ENCODE data around the gene TPSD1.

Gene TPSD1

GRCh38 chr16:1256874-1257322 is 1.0 kb downstream of the TPSD1 start:
- H3K9me3 ChIP-seq = no peaks in the 10 kb centered on the region
- no peak for TF ChIP-seq CTCF (IDR thresholded peaks at IDR 0.05)
- H3K4me3 ChIP-seq = no peak overlapping the region
- no peak for DNase-seq
- peaks cover 0 to 66% of the 10 kb centered on the region in 2 donors for H3K27me3 ChIP-seq
- H3K27ac ChIP-seq = no peak overlapping the region
- no peaks in the 10 kb centered on the region for H3K36me3 ChIP-seq
- intact Hi-C loops (cut with DNase I; ENCODE audit: low total_unique reads) = no loop called here
- peaks cover 0 to 16% (median 0%) of the 10 kb centered on the region in 4 donors for H3K4me1 ChIP-seq

GRCh38 chr16:1257561-1258224 is 1.8 kb downstream of the TPSD1 start:
- H3K27me3 ChIP-seq = peaks cover 0 to 74% of the 10 kb centered on the region in 2 donors
- H3K36me3 ChIP-seq = no peaks in the 10 kb centered on the region
- no peak overlapping the region for H3K27ac ChIP-seq
- peaks cover 0 to 16% (median 0%) of the 10 kb centered on the region in 4 donors for H3K4me1 ChIP-seq
- DNase-seq = no peak
- H3K9me3 ChIP-seq = no peaks in the 10 kb centered on the region
- TF ChIP-seq CTCF (IDR thresholded peaks at IDR 0.05) = no peak
- intact Hi-C loops (cut with DNase I; ENCODE audit: low total_unique reads) = no loop called here
- H3K4me3 ChIP-seq = no peak overlapping the region

GRCh38 chr16:1258225-1258600 is 2.3 kb downstream of the TPSD1 start:
- Histone ChIP-seq H3K36me3 (no peaks in the 10 kb centered on the region), H3K27me3 (peaks cover 0 to 79% of the 10 kb centered on the region in 2 donors), H3K9me3 (no peaks in the 10 kb centered on the region), H3K4me1 (peaks cover 0 to 16% (median 0%) of the 10 kb centered on the region in 4 donors), H3K4me3 (no peak overlapping the region), H3K27ac (no peak overlapping the region)
- TF ChIP-seq CTCF (IDR thresholded peaks at IDR 0.05) = no peak
- no peak for DNase-seq
- intact Hi-C loops (cut with DNase I; ENCODE audit: low total_unique reads) = no loop called here

- Histone ChIP-seq H3K27me3 (peaks cover 0 to 88% of the 10 kb centered on the region in 2 donors), H3K4me1 (peaks cover 0 to 16% (median 0%) of the 10 kb centered on the region in 4 donors), H3K9me3 (no peaks in the 10 kb centered on the region), H3K36me3 (no peaks in the 10 kb centered on the region), H3K4me3 (no peak overlapping the region), H3K27ac (no peak overlapping the region)
- DNase-seq = no peak
- intact Hi-C loops (cut with DNase I; ENCODE audit: low total_unique reads) = no loop called here
- no peak for TF ChIP-seq CTCF (IDR thresholded peaks at IDR 0.05)
Measured at GRCh38 chr16:1258906-1259759, 3.3 kb downstream of the TPSD1 start.

- no peaks in the 10 kb centered on the region for H3K36me3 ChIP-seq
- no peak for DNase-seq
- peaks cover 0 to 16% (median 0%) of the 10 kb centered on the region in 4 donors for H3K4me1 ChIP-seq
- H3K4me3 ChIP-seq = no peak overlapping the region
- H3K9me3 ChIP-seq = no peaks in the 10 kb centered on the region
- no peak for TF ChIP-seq CTCF (IDR thresholded peaks at IDR 0.05)
- H3K27me3 ChIP-seq = peaks cover 0 to 88% of the 10 kb centered on the region in 2 donors
- no peak overlapping the region for H3K27ac ChIP-seq
- intact Hi-C loops (cut with DNase I; ENCODE audit: low total_unique reads) = no loop called here
Measured at GRCh38 chr16:1259760-1260068, 3.8 kb downstream of the TPSD1 start.

Data from tibial artery (tissue), 4 donors.